DMS79 (cell line): Measurements from ENCODE around the gene LINS1.
"Not testable (repeated sequence)": the region's sequence is repeated elsewhere in the genome, so short reads cannot be mapped to it uniquely, and the experiment has no call there.

ENCODE experiments used
- DNase-seq: peaks from one replicate; lab custom pipeline; 2025; lab: John Stamatoyannopoulos, UW

Gene LINS1

GRCh38 chr15:100602823-100603393 lies 924 bp upstream of the LINS1 start:
- DNase-seq, result no peak

GRCh38 chr15:100601617-100602063 lies 344 bp downstream of the LINS1 start:
- no peak for DNase-seq

GRCh38 chr15:100601163-100601562 lies 821 bp downstream of the LINS1 start:
- no peak for DNase-seq

- DNase-seq, result no peak
Measured at GRCh38 chr15:100598655-100599054, 3.3 kb downstream of the LINS1 start.

- DNase-seq, result no peak
Measured at GRCh38 chr15:100597862-100598261, 4.1 kb downstream of the LINS1 start.

GRCh38 chr15:100596792-100597191 lies 5.2 kb downstream of the LINS1 start:
- no peak for DNase-seq

- no peak for DNase-seq
Measured at GRCh38 chr15:100595964-100596363, 6.0 kb downstream of the LINS1 start.

- DNase-seq, result no peak
Measured at GRCh38 chr15:100593431-100593830, 8.6 kb downstream of the LINS1 start.

GRCh38 chr15:100592898-100593297 lies 9.1 kb downstream of the LINS1 start:
- DNase-seq, result no peak

- DNase-seq, result no peak
Measured at GRCh38 chr15:100591835-100592234, 10.1 kb downstream of the LINS1 start.

- not testable (repeated sequence) for DNase-seq
Measured at GRCh38 chr15:100591163-100591562, 10.8 kb downstream of the LINS1 start.

- DNase-seq, result no peak
Measured at GRCh38 chr15:100588638-100589242, 13.2 kb downstream of the LINS1 start.

- DNase-seq, result no peak
Measured at GRCh38 chr15:100580414-100580813, 21.6 kb downstream of the LINS1 start.

GRCh38 chr15:100573526-100573925 lies 28.5 kb downstream of the LINS1 start:
- DNase-seq, result no peak

- DNase-seq, result no peak
Measured at GRCh38 chr15:100572362-100572983, 29.5 kb downstream of the LINS1 start.

GRCh38 chr15:100571592-100572167 lies 30.3 kb downstream of the LINS1 start:
- DNase-seq, result no peak

- DNase-seq, result no peak
Measured at GRCh38 chr15:100570735-100571313, 31.2 kb downstream of the LINS1 start.

GRCh38 chr15:100570275-100570674 lies 31.7 kb downstream of the LINS1 start:
- no peak for DNase-seq

- DNase-seq, result no peak
Measured at GRCh38 chr15:100569391-100569790, 32.6 kb downstream of the LINS1 start.

- DNase-seq, result no peak
Measured at GRCh38 chr15:100566850-100567628, 34.9 kb downstream of the LINS1 start.

GRCh38 chr15:100565591-100565990 lies 36.4 kb downstream of the LINS1 start:
- DNase-seq, result no peak

- DNase-seq, result no peak
Measured at GRCh38 chr15:100560323-100560722, 41.7 kb downstream of the LINS1 start.
